ENCODE results near the gene NELFCD.

The NELFCD gene

DNA sequence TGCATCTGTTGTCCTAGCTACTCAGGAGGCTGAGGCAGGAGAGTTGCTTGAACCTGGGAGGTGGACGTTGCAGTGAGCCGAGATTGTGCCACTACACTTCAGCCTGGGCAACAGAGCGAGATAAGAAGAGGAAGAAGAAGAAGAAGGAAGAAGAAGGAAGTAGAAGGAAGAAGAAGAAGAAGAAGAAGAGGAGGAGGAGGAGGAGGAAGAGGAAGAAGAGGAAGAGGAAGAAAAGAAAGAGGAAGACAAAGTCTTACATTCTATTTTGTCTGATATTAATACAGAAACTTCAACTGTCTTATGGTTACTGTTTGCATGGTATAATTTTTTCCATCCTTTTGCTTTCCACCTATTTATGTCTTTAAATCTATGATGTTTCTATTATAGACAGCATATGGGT is 7.2 kb upstream of the NELFCD start:
- Histone ChIP-seq H4K20me1 (ENCODE audit: insufficient read depth, low read length) (no peaks in the 10 kb centered on the region), H2AFZ (ENCODE audit: low read depth, low read length) (no peak overlapping the region), H3K4me2 (ENCODE audit: low read length) (no peak overlapping the region), H3K4me3 (ENCODE audit: low read length) (no peak overlapping the region), H3K4me1 (ENCODE audit: low read length) (peaks cover 37% of the 10 kb centered on the region), H3K27me3 (ENCODE audit: low read depth, low read length) (peaks cover 14% of the 10 kb centered on the region), H3K79me2 (ENCODE audit: low read length) (no peaks in the 10 kb centered on the region), H3K9me3 (ENCODE audit: insufficient read depth, low read length) (peaks cover 18% of the 10 kb centered on the region), H3K36me3 (replicated peaks; ENCODE audit: low read depth, low read length) (peaks cover 14% of the 10 kb centered on the region), H3K9ac (ENCODE audit: low read length) (no peak overlapping the region), H3K27ac (ENCODE audit: low read length) (no peak overlapping the region)
- TF ChIP-seq EZH2phosphoT487 (IDR thresholded peaks at IDR 0.05; ENCODE audit: low read depth) = no peak
- TF ChIP-seq, protein P1, sequence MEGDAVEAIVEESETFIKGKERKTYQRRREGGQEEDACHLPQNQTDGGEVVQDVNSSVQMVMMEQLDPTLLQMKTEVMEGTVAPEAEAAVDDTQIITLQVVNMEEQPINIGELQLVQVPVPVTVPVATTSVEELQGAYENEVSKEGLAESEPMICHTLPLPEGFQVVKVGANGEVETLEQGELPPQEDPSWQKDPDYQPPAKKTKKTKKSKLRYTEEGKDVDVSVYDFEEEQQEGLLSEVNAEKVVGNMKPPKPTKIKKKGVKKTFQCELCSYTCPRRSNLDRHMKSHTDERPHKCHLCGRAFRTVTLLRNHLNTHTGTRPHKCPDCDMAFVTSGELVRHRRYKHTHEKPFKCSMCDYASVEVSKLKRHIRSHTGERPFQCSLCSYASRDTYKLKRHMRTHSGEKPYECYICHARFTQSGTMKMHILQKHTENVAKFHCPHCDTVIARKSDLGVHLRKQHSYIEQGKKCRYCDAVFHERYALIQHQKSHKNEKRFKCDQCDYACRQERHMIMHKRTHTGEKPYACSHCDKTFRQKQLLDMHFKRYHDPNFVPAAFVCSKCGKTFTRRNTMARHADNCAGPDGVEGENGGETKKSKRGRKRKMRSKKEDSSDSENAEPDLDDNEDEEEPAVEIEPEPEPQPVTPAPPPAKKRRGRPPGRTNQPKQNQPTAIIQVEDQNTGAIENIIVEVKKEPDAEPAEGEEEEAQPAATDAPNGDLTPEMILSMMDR (IDR thresholded peaks at IDR 0.05; ENCODE audit: low read depth, low read length) = no peak

- Histone ChIP-seq H3K4me3 (ENCODE audit: low read length) (no peak overlapping the region), H3K4me2 (ENCODE audit: low read length) (no peak overlapping the region), H3K36me3 (replicated peaks; ENCODE audit: low read depth, low read length) (peaks cover 14% of the 10 kb centered on the region), H3K4me1 (ENCODE audit: low read length) (peaks cover 43% of the 10 kb centered on the region), H3K9ac (ENCODE audit: low read length) (no peak overlapping the region), H2AFZ (ENCODE audit: low read depth, low read length) (no peak overlapping the region), H3K27ac (ENCODE audit: low read length) (no peak overlapping the region), H3K27me3 (ENCODE audit: low read depth, low read length) (0 out of 2 replicates have a peak, but pooled peaks cover 4% of the 10 kb centered on the region), H4K20me1 (ENCODE audit: insufficient read depth, low read length) (no peaks in the 10 kb centered on the region), H3K9me3 (ENCODE audit: insufficient read depth, low read length) (peaks cover 14% of the 10 kb centered on the region), H3K79me2 (ENCODE audit: low read length) (no peaks in the 10 kb centered on the region)
- TF ChIP-seq, protein P1 (IDR thresholded peaks at IDR 0.05; ENCODE audit: low read depth, low read length) = no peak
- no peak for TF ChIP-seq EZH2phosphoT487 (IDR thresholded peaks at IDR 0.05; ENCODE audit: low read depth)
Measured at GRCh38 chr20:58975353-58975752, 5.7 kb upstream of the NELFCD start.

GRCh38 chr20:58976061-58976730 is 4.9 kb upstream of the NELFCD start:
- H3K9ac ChIP-seq (ENCODE audit: low read length) = no peak overlapping the region
- H3K4me3 ChIP-seq (ENCODE audit: low read length) = no peak overlapping the region
- H3K79me2 ChIP-seq (ENCODE audit: low read length) = peaks cover 1% of the 10 kb centered on the region; the same call in 1 of the 2 replicates
- H3K4me2 ChIP-seq (ENCODE audit: low read length) = no peak overlapping the region
- no peaks in the 10 kb centered on the region for H4K20me1 ChIP-seq (ENCODE audit: insufficient read depth, low read length)
- peaks cover 14% of the 10 kb centered on the region for H3K9me3 ChIP-seq (ENCODE audit: insufficient read depth, low read length)
- TF ChIP-seq EZH2phosphoT487 (IDR thresholded peaks at IDR 0.05; ENCODE audit: low read depth) = no peak
- TF ChIP-seq, protein P1 (IDR thresholded peaks at IDR 0.05; ENCODE audit: low read depth, low read length) = no peak
- no peak overlapping the region for H2AFZ ChIP-seq (ENCODE audit: low read depth, low read length)
- peaks cover 43% of the 10 kb centered on the region for H3K4me1 ChIP-seq (ENCODE audit: low read length)
- no peaks in the 10 kb centered on the region for H3K27me3 ChIP-seq (ENCODE audit: low read depth, low read length)
- H3K36me3 ChIP-seq (replicated peaks; ENCODE audit: low read depth, low read length) = peaks cover 14% of the 10 kb centered on the region
- H3K27ac ChIP-seq (ENCODE audit: low read length) = no peak overlapping the region

DNA sequence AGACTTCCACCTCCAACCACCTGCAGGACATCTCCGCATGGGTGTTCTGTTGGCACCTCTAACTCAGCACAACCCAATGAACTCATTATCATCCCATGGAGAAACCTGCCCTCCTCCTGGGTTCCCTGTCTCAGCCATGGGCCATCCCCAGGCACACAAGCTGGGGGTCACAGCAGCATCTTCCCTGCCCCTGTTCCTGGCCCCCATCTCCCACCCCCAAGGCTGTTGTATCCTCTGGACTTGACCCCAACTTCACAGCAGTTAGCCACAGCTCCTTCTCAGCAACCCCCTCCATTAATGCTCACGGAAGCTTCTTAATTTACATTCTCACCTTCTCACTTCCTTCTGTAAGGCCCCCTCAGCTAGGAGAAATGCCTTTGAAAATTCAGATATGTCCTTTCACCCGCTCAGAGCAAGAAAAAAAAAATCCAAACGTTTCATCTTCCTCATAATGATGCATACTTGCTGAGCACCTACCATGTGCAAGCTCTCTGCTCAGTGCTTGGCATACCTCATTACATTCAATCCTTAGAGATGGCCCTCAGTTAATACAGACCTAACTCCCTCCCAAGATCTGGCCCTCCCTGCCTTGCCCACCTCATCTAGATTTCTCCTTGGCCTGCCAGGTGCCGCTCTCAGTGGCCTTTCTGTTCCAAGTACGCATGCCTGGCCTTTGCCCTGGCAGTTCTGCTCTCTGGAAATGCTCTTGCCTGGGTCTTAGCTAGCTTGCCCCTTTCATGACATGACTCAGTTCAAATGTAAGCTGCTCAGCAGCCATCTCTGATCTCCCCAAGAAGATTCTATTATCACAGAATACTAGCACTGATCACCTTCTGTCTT is 2.5 kb upstream of the NELFCD start:
- peak overlapping the region; percentile 42 for H3K4me3 ChIP-seq (ENCODE audit: low read length)
- H3K27me3 ChIP-seq (ENCODE audit: low read depth, low read length) = no peaks in the 10 kb centered on the region
- H4K20me1 ChIP-seq (ENCODE audit: insufficient read depth, low read length) = peaks cover 10% of the 10 kb centered on the region
- H3K27ac ChIP-seq (ENCODE audit: low read length) = peak overlapping the region; percentile 75
- peak overlapping the region; percentile 66 for H3K4me2 ChIP-seq (ENCODE audit: low read length)
- H3K4me1 ChIP-seq (ENCODE audit: low read length) = peaks cover 54% of the 10 kb centered on the region
- peak overlapping the region; percentile 53 for H3K9ac ChIP-seq (ENCODE audit: low read length)
- H2AFZ ChIP-seq (ENCODE audit: low read depth, low read length) = peak overlapping the region; percentile 71
- H3K79me2 ChIP-seq (ENCODE audit: low read length) = peaks cover 25% of the 10 kb centered on the region
- TF ChIP-seq, protein P1 (IDR thresholded peaks at IDR 0.05; ENCODE audit: low read depth, low read length) = no peak
- no peak for TF ChIP-seq EZH2phosphoT487 (IDR thresholded peaks at IDR 0.05; ENCODE audit: low read depth)
- peaks cover 19% of the 10 kb centered on the region for H3K36me3 ChIP-seq (replicated peaks; ENCODE audit: low read depth, low read length)
- H3K9me3 ChIP-seq (ENCODE audit: insufficient read depth, low read length) = peaks cover 14% of the 10 kb centered on the region

Data from OCI-LY3 (cell line).